HuH-7.5 (cell line): Measurements from ENCODE around the gene NDRG3.
A peak's percentile ranks its signal among the peaks of the same experiment; 100 is the strongest.

Experiments used
- DNase-seq: peaks from one replicate; pipeline ENCODE4 v3.0.0; 2011; ENCODE audit warnings: low spot score

The NDRG3 gene

GRCh38 chr20:36606158-36607066 is 139.5 kb downstream of the NDRG3 start:
- DNase-seq = no peak

- DNase-seq = peak; percentile 77
These were observed 140.3 kb downstream of the NDRG3 start, which contains the start of gene RAB5IF for GRCh38 chr20:36605399-36606157. Gene RAB5IF, plus strand, starts transcription at chr20:36605779. Its CDS starts 173 bp downstream, at chr20:36605952.

- no peak for DNase-seq
These were observed 140.9 kb downstream of the NDRG3 start for GRCh38 chr20:36604952-36605398.
